Uterus (tissue), 2 donors: ENCODE measurements around the gene SAMD4A.

ENCODE experiments used
- POLR2A ChIP-seq, 2 donors: fragments of 450-650 bp; IDR thresholded peaks; one replicate each; pipeline ENCODE4 v1.6.1; 2016; ENCODE audit warnings: antibody characterized with exemption in 2 of 2, mild to moderate bottlenecking in 1 of 2, moderate library complexity in 1 of 2
- TF ChIP-seq, protein P1 (sequence below), 4 experiments: fragments of 200-600 bp in 2 of 4; fragments of 450-650 bp in 2 of 4; sonication (generic) in 2 of 4; IDR thresholded peaks; one replicate each; pipeline ENCODE4 v1.5.1; 2016 to 2019; ENCODE audit warnings: antibody characterized with exemption in 4 of 4, mild to moderate bottlenecking in 2 of 4, moderate library complexity in 1 of 4

DNA sequence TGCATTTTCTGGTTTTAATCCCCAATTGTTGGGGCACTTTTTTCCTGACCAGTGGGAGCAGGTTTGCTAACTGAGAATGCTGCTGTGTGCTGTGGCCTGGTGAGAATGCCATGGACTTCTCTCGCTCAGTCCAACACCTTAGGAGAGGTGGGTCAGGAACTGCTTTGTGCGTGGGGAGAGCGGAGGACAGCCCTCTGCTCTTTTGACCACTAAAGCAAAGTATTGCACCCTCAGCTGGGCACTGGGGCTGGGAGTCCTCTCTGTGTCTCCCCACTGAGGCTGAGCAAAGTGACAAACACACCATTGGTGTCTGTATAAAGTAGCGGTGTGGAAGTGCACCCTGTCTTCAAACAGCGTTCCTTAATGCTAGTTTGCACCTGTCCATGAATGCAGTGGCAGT is 136.2 kb downstream of the SAMD4A start:
- TF ChIP-seq, protein P1, sequence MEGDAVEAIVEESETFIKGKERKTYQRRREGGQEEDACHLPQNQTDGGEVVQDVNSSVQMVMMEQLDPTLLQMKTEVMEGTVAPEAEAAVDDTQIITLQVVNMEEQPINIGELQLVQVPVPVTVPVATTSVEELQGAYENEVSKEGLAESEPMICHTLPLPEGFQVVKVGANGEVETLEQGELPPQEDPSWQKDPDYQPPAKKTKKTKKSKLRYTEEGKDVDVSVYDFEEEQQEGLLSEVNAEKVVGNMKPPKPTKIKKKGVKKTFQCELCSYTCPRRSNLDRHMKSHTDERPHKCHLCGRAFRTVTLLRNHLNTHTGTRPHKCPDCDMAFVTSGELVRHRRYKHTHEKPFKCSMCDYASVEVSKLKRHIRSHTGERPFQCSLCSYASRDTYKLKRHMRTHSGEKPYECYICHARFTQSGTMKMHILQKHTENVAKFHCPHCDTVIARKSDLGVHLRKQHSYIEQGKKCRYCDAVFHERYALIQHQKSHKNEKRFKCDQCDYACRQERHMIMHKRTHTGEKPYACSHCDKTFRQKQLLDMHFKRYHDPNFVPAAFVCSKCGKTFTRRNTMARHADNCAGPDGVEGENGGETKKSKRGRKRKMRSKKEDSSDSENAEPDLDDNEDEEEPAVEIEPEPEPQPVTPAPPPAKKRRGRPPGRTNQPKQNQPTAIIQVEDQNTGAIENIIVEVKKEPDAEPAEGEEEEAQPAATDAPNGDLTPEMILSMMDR (IDR thresholded peaks at IDR 0.05) = no peak
- TF ChIP-seq POLR2A (IDR thresholded peaks at IDR 0.05) = no peak
